H1 (cell line): ENCODE measurements around the gene MOV10L1. TPM values are rescaled to one million over a fixed set of nuclear protein-coding genes. Genes with fewer than 3 reads are reported as not detected.
A peak's percentile ranks its signal among the peaks of the same experiment; 100 is the strongest.

ENCODE experiments used
- CTCF ChIA-PET: fragments of 300-600 bp; sonication (Branson Sonifier 250); formaldehyde crosslinking; loops from one replicate; lab custom pipeline; 2021; ENCODE audit not compliant: partially characterized antibody; lab: Charles Lee
- POLR2A ChIA-PET: fragments of 300-600 bp; sonication (Branson Sonifier 250); formaldehyde crosslinking; loops from one replicate; lab custom pipeline; 2021; ENCODE audit warnings: inconsistent platforms; ENCODE audit not compliant: partially characterized antibody; lab: Charles Lee
- DNase-seq, 2 experiments: peaks; one replicate each; pipeline versions ENCODE4 v3.0.0 to v3.0.0-alpha.2; 2010 to 2022; ENCODE audit warnings: low spot score in 2 of 2, low read depth in 1 of 2, mixed read lengths in 1 of 2
- FAIRE-seq: peaks from 2 replicates; lab custom pipeline; 2011; peaks lifted over from hg19 to GRCh38; lab: Jason Lieb, UNC
- H2AFZ ChIP-seq: 2 replicates; pipeline ENCODE4 v1.8.1; 2012; ENCODE audit warnings: low read length, inconsistent platforms
- H2AK5ac ChIP-seq: 2 replicates; pipeline ENCODE4 v1.6.1; 2013; ENCODE audit warnings: low read depth, low read length
- H2BK120ac ChIP-seq: replicated peaks from 2 replicates; pipeline ENCODE3; 2013; ENCODE audit warnings: low read depth, low read length, inconsistent platforms
- H2BK12ac ChIP-seq: 2 replicates; pipeline ENCODE4 v1.6.1; 2013; ENCODE audit warnings: low read depth, low read length
- H2BK15ac ChIP-seq: 2 replicates; pipeline ENCODE4 v1.6.1; 2013; ENCODE audit warnings: low read length
- H2BK20ac ChIP-seq: 2 replicates; pipeline ENCODE4 v1.6.1; 2013; ENCODE audit warnings: low read length
- H2BK5ac ChIP-seq: 2 replicates; pipeline ENCODE4 v1.6.1; 2013; ENCODE audit warnings: low read depth, low read length
- H3K14ac ChIP-seq: 2 replicates; pipeline ENCODE4 v1.6.1; 2013; ENCODE audit warnings: inconsistent platforms; ENCODE audit not compliant: insufficient read length
- H3K18ac ChIP-seq: 2 replicates; pipeline ENCODE4 v1.6.1; 2013; ENCODE audit warnings: low read length; ENCODE audit errors: extremely low read depth
- H3K23ac ChIP-seq: 2 replicates; pipeline ENCODE4 v1.6.1; 2013; ENCODE audit warnings: inconsistent platforms; ENCODE audit not compliant: insufficient read length
- H3K23me2 ChIP-seq: 2 replicates; pipeline ENCODE4 v1.6.1; 2013; ENCODE audit warnings: low read depth, low read length
- H3K27ac ChIP-seq: 2 replicates; pipeline ENCODE4 v1.6.1; 2011; ENCODE audit warnings: low read depth, low read length, inconsistent platforms
- H3K27me3 ChIP-seq, 4 experiments: replicated peaks in 1 of 4; 1 replicate in 1 of 4; 2 replicates in 3 of 4; pipeline versions ENCODE4 v1.6.1 to v1.8.1; 2011 to 2013; ENCODE audit warnings: low read length in 3 of 4, mild to moderate bottlenecking in 3 of 4, inconsistent platforms in 2 of 4, mixed read lengths in 2 of 4, moderate library complexity in 1 of 4; ENCODE audit not compliant: control insufficient read depth in 3 of 4, insufficient read depth in 3 of 4; ENCODE audit errors: extremely low read depth in 1 of 4
- H3K36me3 ChIP-seq, 4 experiments: 2 replicates each; pipeline versions ENCODE4 v1.6.1 to v1.8.1; 2011 to 2013; ENCODE audit warnings: mild to moderate bottlenecking in 4 of 4, low read length in 3 of 4, moderate library complexity in 2 of 4, control low read depth in 1 of 4, inconsistent platforms in 1 of 4; ENCODE audit not compliant: insufficient read depth in 4 of 4, control insufficient read depth in 2 of 4
- H3K4ac ChIP-seq: replicated peaks from 2 replicates; pipeline ENCODE3; 2013; ENCODE audit warnings: low read length, low read depth, mixed read lengths, inconsistent platforms; ENCODE audit not compliant: insufficient read length
- H3K4me1 ChIP-seq, 4 experiments: replicated peaks in 1 of 4; 1 replicate in 1 of 4; 2 replicates in 3 of 4; pipeline versions ENCODE4 v1.6.1 to v1.8.1; 2011 to 2013; ENCODE audit warnings: low read length in 3 of 4, inconsistent platforms in 2 of 4, mixed read lengths in 1 of 4; ENCODE audit not compliant: insufficient read depth in 4 of 4, control insufficient read depth in 3 of 4
- H3K4me2 ChIP-seq, 2 experiments: 2 replicates each; pipeline versions ENCODE4 v1.6.1 to v1.8.1; 2011 to 2013; ENCODE audit warnings: low read depth in 2 of 2, low read length in 2 of 2, control low read depth in 1 of 2, inconsistent platforms in 1 of 2, mild to moderate bottlenecking in 1 of 2; ENCODE audit not compliant: insufficient read depth in 1 of 2
- H3K4me3 ChIP-seq, 4 experiments: fragments of 200-600, 300-600 bp in 1 of 4; sonication (generic), shearing (Covaris generic), sonication (Bioruptor Twin) in 1 of 4; 2 replicates each; pipeline versions ENCODE4 v1.5.1 to v1.8.1; 2011 to 2016; ENCODE audit warnings: low read length in 4 of 4, low read depth in 3 of 4, control low read depth in 2 of 4, inconsistent platforms in 2 of 4, mild to moderate bottlenecking in 2 of 4, mixed read lengths in 1 of 4, moderate library complexity in 1 of 4; ENCODE audit not compliant: insufficient read depth in 2 of 4; ENCODE audit errors: extremely low read depth in 1 of 4
- H3K56ac ChIP-seq: replicated peaks from 2 replicates; pipeline ENCODE3; 2013; ENCODE audit warnings: low read depth, mild to moderate bottlenecking, mixed read lengths, low read length, inconsistent platforms; ENCODE audit not compliant: insufficient read length
- H3K79me1 ChIP-seq: 2 replicates; pipeline ENCODE4 v1.6.1; 2013; ENCODE audit warnings: low read depth, low read length, control low read depth
- H3K79me2 ChIP-seq, 2 experiments: 2 replicates each; pipeline versions ENCODE4 v1.6.1 to v1.8.1; 2012 to 2013; ENCODE audit warnings: low read length in 2 of 2, mild to moderate bottlenecking in 2 of 2, inconsistent platforms in 1 of 2; ENCODE audit not compliant: insufficient read depth in 2 of 2, control insufficient read depth in 1 of 2
- H3K9ac ChIP-seq, 4 experiments: replicated peaks in 1 of 4; 1 replicate in 1 of 4; 2 replicates in 3 of 4; pipeline versions ENCODE4 v1.6.1 to v1.8.1; 2011 to 2013; ENCODE audit warnings: low read depth in 3 of 4, low read length in 3 of 4, control low read depth in 2 of 4, mild to moderate bottlenecking in 2 of 4, moderate library complexity in 2 of 4, inconsistent platforms in 1 of 4; ENCODE audit errors: extremely low read depth in 1 of 4
- H3K9me3 ChIP-seq, 2 experiments: 2 replicates each; pipeline versions ENCODE4 v1.6.1 to v1.8.1; 2012 to 2013; ENCODE audit warnings: mild to moderate bottlenecking in 2 of 2, moderate library complexity in 2 of 2, control low read depth in 1 of 2, inconsistent platforms in 1 of 2, low read depth in 1 of 2, low read length in 1 of 2, mixed read lengths in 1 of 2; ENCODE audit not compliant: insufficient read depth in 2 of 2
- H4K20me1 ChIP-seq, 2 experiments: replicated peaks in 1 of 2; 2 replicates each; pipeline versions ENCODE3 to v1.8.1; 2011 to 2013; ENCODE audit warnings: inconsistent platforms in 2 of 2, low read length in 2 of 2, mild to moderate bottlenecking in 1 of 2; ENCODE audit not compliant: insufficient read depth in 2 of 2, control insufficient read depth in 1 of 2
- H4K5ac ChIP-seq: 2 replicates; pipeline ENCODE4 v1.6.1; 2013; ENCODE audit warnings: low read length, low read depth, mixed read lengths, inconsistent platforms; ENCODE audit not compliant: insufficient read length
- H4K8ac ChIP-seq: 2 replicates; pipeline ENCODE4 v1.8.0; 2013; ENCODE audit warnings: mild to moderate bottlenecking, moderate library complexity, low read length, inconsistent platforms; ENCODE audit not compliant: insufficient read depth; ENCODE audit errors: extremely low read depth
- H4K91ac ChIP-seq: replicated peaks from 2 replicates; pipeline ENCODE3; 2013; ENCODE audit warnings: low read length, mixed read lengths, inconsistent platforms; ENCODE audit not compliant: insufficient read length
- BRCA1 ChIP-seq: IDR thresholded peaks from 2 replicates; pipeline ENCODE4 v1.6.1; 2012; ENCODE audit warnings: low read depth, low read length, improper control_type of control experiment
- GABPA ChIP-seq: IDR thresholded peaks from 2 replicates; pipeline ENCODE4 v1.6.1; 2011; ENCODE audit warnings: mild to moderate bottlenecking, low read length, moderate library complexity, borderline replicate concordance; ENCODE audit not compliant: insufficient read depth
- KDM4A ChIP-seq: IDR thresholded peaks from one replicate; pipeline ENCODE4 v1.7.1; 2012; ENCODE audit warnings: low read depth, mild to moderate bottlenecking, moderate library complexity, low read length, inconsistent platforms; ENCODE audit not compliant: severe bottlenecking
- MAFK ChIP-seq: IDR thresholded peaks from 2 replicates; pipeline ENCODE4 v1.6.1; 2012; ENCODE audit warnings: low read depth, mild to moderate bottlenecking, improper control_type of control experiment, low read length
- POLR2AphosphoS5 ChIP-seq: IDR thresholded peaks from 2 replicates; pipeline ENCODE4 v1.6.1; 2011; ENCODE audit warnings: low read depth, low read length
- RXRA ChIP-seq: IDR thresholded peaks from 2 replicates; pipeline ENCODE4 v1.6.1; 2011; ENCODE audit warnings: low read depth, mild to moderate bottlenecking, low read length, moderate library complexity; ENCODE audit not compliant: insufficient read depth
- TAF1 ChIP-seq: IDR thresholded peaks from 2 replicates; pipeline ENCODE4 v1.6.1; 2011; ENCODE audit warnings: mild to moderate bottlenecking, low read depth, low read length
- TCF12 ChIP-seq: IDR thresholded peaks from 2 replicates; pipeline ENCODE4 v1.6.1; 2011; ENCODE audit warnings: low read depth, mild to moderate bottlenecking, low read length
- WGBS, 2 experiments: shearing (Covaris generic) in 1 of 2; methylation state at CpG; one replicate each; pipeline versions ENCODE4 v1.1.6 to v1.1.7; 2013 to 2015; ENCODE audit warnings: low lambda C conversion rate in 2 of 2, mixed read lengths in 2 of 2, inconsistent platforms in 1 of 2, low coverage in 1 of 2, missing lambda C conversion rate in 1 of 2; ENCODE audit not compliant: insufficient replicate concordance in 2 of 2, insufficient coverage in 1 of 2, insufficient read length in 1 of 2; ENCODE audit errors: extremely low coverage in 1 of 2, missing lambda C conversion rate in 1 of 2; 5-methylcytosine and 5-hydroxymethylcytosine counted together
- polyA plus RNA-seq, 7 experiments: library from polyadenylated mRNA; depleted of rRNA in 3 of 7; stranded (reverse) in 5 of 7; unstranded in 2 of 7; fragments of >200 nt in 5 of 7; fragments of 200-250 nt in 2 of 7; gene quantifications; 1 replicate in 5 of 7; 2 replicates in 1 of 7; 4 replicates in 1 of 7; pipeline versions ENCODE4 v1.2.1 to v1.2.3, GENCODE V29; 2011 to 2013; ENCODE audit warnings: missing spikeins in 2 of 7, mixed read lengths in 2 of 7
- total RNA-seq: library from RNA; stranded (reverse); fragmentation: NEBNext Ultra II Directional; extraction: Animal tissue kit (Norgen Biotek cat#: 25700); gene quantifications from 2 replicates; pipeline ENCODE4 v1.2.1, GENCODE V29; 2021

MOV10L1 gene
- total and polyA plus RNA-seq, 2 of the 8 experiments (the other 6 are each of a cell fraction or from before 2014, with no cell fraction given), result 0.32 TPM; not detected in 1

DNA sequence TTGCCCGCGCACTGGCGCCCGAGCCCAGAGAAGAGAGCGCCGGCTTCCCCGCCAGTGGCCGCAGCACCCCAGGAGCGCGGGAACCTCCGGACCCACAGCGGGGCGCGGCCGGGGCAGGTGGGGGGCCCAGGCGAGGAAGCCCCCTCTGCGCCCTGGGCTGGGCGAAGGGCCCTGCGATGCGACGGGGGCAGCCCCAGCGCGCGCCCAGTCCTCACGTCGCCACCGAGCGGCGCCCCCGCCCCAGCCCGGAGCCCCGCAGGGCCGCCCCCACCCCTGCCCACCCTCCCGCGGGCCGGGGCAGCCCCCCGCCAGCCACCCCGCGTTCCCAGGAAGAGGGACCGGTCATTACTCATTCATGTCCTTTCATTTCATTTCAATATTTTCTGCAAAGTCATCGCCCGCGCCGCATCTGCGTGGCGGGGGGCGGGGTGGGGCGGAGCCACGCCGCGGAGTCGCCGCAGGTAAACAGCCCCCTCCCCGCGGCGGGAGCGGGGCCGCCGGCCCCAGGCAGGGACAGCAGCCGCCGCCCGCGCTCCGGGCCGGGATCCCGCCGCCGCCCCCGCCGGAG lies 80.1 kb downstream of the MOV10L1 start:
- peak overlapping the region in 2 of 4 experiments; percentile 52 to 55; a peak in 5 of 8 replicates for H3K4me3 ChIP-seq
- H4K8ac ChIP-seq, result no peak overlapping the region; the same call in 1 of the 2 replicates
- ChIA-PET POLR2A (interaction anchor here (1.5 kb wide), 1 partner anchor 140 kb away, joined by 4 read pairs; no protein-coding TSS in a partner anchor), CTCF (interaction anchor here (1.1 to 1.4 kb wide), 2 partner anchors 20 to 28 kb away, joined by 3 to 4 read pairs; no protein-coding TSS in a partner anchor)
- no peak overlapping the region for H2BK12ac ChIP-seq
- H4K20me1 ChIP-seq, result peaks cover 0 to 3% of the 10 kb centered on the region in 2 experiments
- no peak for DNase-seq
- FAIRE-seq, result no peak
- peaks cover 5% of the 10 kb centered on the region; the same call in 1 of the 2 replicates for H3K23me2 ChIP-seq
- H2BK20ac ChIP-seq, result no peak overlapping the region
- TF ChIP-seq BRCA1 (no peak), GABPA (peak; percentile 35; the same call in 1 of the 2 replicates), MAFK (peak; percentile 4; the same call in 1 of the 2 replicates), POLR2AphosphoS5 (no peak), TCF12 (no peak), RXRA (no peak), TAF1 (0 out of 2 replicates have a peak, but pooled peaks have one; percentile 10), KDM4A (peak; percentile 49)
- H3K4ac ChIP-seq, result no peak overlapping the region
- no peak overlapping the region for H2BK5ac ChIP-seq
- H3K27me3 ChIP-seq, result peaks cover 4 to 25% (median 16%) of the 10 kb centered on the region in 4 experiments
- H2BK120ac ChIP-seq, result no peak overlapping the region
- no peak overlapping the region for H2AK5ac ChIP-seq
- no peak overlapping the region for H3K9ac ChIP-seq
- peak overlapping the region; percentile 45 to 76 for H3K4me2 ChIP-seq
- H3K18ac ChIP-seq, result no peak overlapping the region; the same call in 1 of the 2 replicates
- H2BK15ac ChIP-seq, result no peak overlapping the region
- no peaks in the 10 kb centered on the region for H3K36me3 ChIP-seq
- H3K79me2 ChIP-seq, result no peaks in the 10 kb centered on the region
- H2AFZ ChIP-seq, result no peak overlapping the region
- H4K5ac ChIP-seq, result no peak overlapping the region
- no peak overlapping the region for H3K14ac ChIP-seq
- H3K23ac ChIP-seq, result no peak overlapping the region
- WGBS, 2 experiments, result no CpG with 5 or more reads among the region's 70 CpGs
- no peak overlapping the region for H3K27ac ChIP-seq
- no peak overlapping the region for H3K56ac ChIP-seq
- H3K4me1 ChIP-seq, result peaks cover 0 to 9% (median 0%) of the 10 kb centered on the region in 4 experiments; a peak in 2 of 7 replicates
- peaks cover 0 to 7% of the 10 kb centered on the region in 2 experiments; a peak in 1 of 4 replicates for H3K9me3 ChIP-seq
- H3K79me1 ChIP-seq, result no peaks in the 10 kb centered on the region
- no peak overlapping the region for H4K91ac ChIP-seq
